Measurements from ENCODE around the gene ANKS1B. TPM values are rescaled to one million over a fixed set of nuclear protein-coding genes. Genes with fewer than 3 reads are reported as not detected.

Gene ANKS1B
- total RNA-seq, 1 experiment from 2014 or later, result 0.54 TPM

- H3K9me3 ChIP-seq (ENCODE audit: control insufficient read depth in 1 of 2, insufficient read depth in 1 of 2, low read depth in 1 of 2, low read length in 2 of 2), result no peaks in the 10 kb centered on the region
- BruUV-seq (replicated peaks), result no TSS peak
- H3K9ac ChIP-seq (ENCODE audit: low read length), result no peak overlapping the region
- H3K4me2 ChIP-seq (ENCODE audit: low read length), result no peak overlapping the region
- H3K4me3 ChIP-seq (replicated peaks in 1 of 2; ENCODE audit: low read depth in 1 of 2, low read length in 2 of 2), result no peak overlapping the region
- POLR2A ChIA-PET, result no interaction called here
- intact Hi-C loops (cut with micrococcal nuclease), result no loop called here
- RAD21 ChIA-PET (ENCODE audit: low non-redundant PET in 1 of 2, low total read pairs in 2 of 2, uncharacterized antibody in 2 of 2, unreplicated experiment in 2 of 2), result no interaction called here
- peaks cover 8% of the 10 kb centered on the region for H3K27me3 ChIP-seq (ENCODE audit: insufficient read depth, low read length)
- H3K4me1 ChIP-seq (ENCODE audit: control insufficient read depth in 1 of 2, insufficient read depth in 2 of 2, low read length in 2 of 2), result no peaks in the 10 kb centered on the region
- H3K9me2 ChIP-seq (ENCODE audit: insufficient read depth), result no peaks in the 10 kb centered on the region
- CTCF ChIA-PET, result no interaction called here
- no peaks in the 10 kb centered on the region for H3K36me3 ChIP-seq (ENCODE audit: control insufficient read depth in 1 of 2, insufficient read depth in 2 of 2, low read length in 2 of 2)
- no peak overlapping the region for H2AFZ ChIP-seq (ENCODE audit: low read depth, low read length, poor library complexity, severe bottlenecking)
- ATAC-seq, result no peak
- no peak for TF ChIP-seq CBX3 (IDR thresholded peaks at IDR 0.05; ENCODE audit: low read depth)
- no peak for TF ChIP-seq YY1 (IDR thresholded peaks at IDR 0.05; ENCODE audit: extremely low read depth, insufficient replicate concordance, low read depth, low read length)
- TF ChIP-seq ZFX (IDR thresholded peaks at IDR 0.05), result no peak
- TF ChIP-seq SRF (IDR thresholded peaks at IDR 0.05; ENCODE audit: low read depth), result no peak
- TF ChIP-seq ZBTB33 (IDR thresholded peaks at IDR 0.05; ENCODE audit: extremely low read depth, insufficient replicate concordance, low read length), result no peak
- no peak for TF ChIP-seq EZH2phosphoT487 (IDR thresholded peaks at IDR 0.05; ENCODE audit: borderline replicate concordance)
- no peak for TF ChIP-seq JUND (IDR thresholded peaks at IDR 0.05)
- no peak for TF ChIP-seq TCF7L2 (IDR thresholded peaks at IDR 0.05; ENCODE audit: borderline replicate concordance, extremely low read depth, insufficient read depth, insufficient read length)
- TF ChIP-seq CEBPB (IDR thresholded peaks at IDR 0.05; ENCODE audit: low read depth), result no peak
- no peak for TF ChIP-seq ELF1 (IDR thresholded peaks at IDR 0.05; ENCODE audit: borderline replicate concordance, low read depth)
- no peak for TF ChIP-seq SP1 (IDR thresholded peaks at IDR 0.05; ENCODE audit: low read depth)
- no peak for TF ChIP-seq SIN3A (IDR thresholded peaks at IDR 0.05; ENCODE audit: low read depth)
- no peak for TF ChIP-seq REST (IDR thresholded peaks at IDR 0.05; ENCODE audit: low read depth)
- no peak for TF ChIP-seq FOSL1 (IDR thresholded peaks at IDR 0.05; ENCODE audit: low read depth)
- no peak for TF ChIP-seq CTCF (IDR thresholded peaks at IDR 0.05 in 2 of 3, conservative IDR thresholded peaks at IDR 0.05 in 1 of 3; ENCODE audit: borderline replicate concordance in 1 of 3, insufficient read depth in 1 of 3, low read depth in 2 of 3, low read length in 2 of 3)
- TF ChIP-seq ZNF274 (IDR thresholded peaks at IDR 0.05; ENCODE audit: low read depth, low read length), result no peak
- H3K79me2 ChIP-seq (ENCODE audit: insufficient read depth, low read length), result no peaks in the 10 kb centered on the region
- H3K27ac ChIP-seq (ENCODE audit: low read depth, low read length), result no peak overlapping the region
- H4K20me1 ChIP-seq (ENCODE audit: insufficient read depth), result no peaks in the 10 kb centered on the region
- DNase-seq (ENCODE audit: low read depth, low spot score), result no peak
Measured at GRCh38 chr12:99648183-99648582, 336.6 kb downstream of the ANKS1B start.

All from HCT116 (cell line).